CD4-positive, alpha-beta T cell treated with Interleukin-10 for 1 hour (primary cell): ENCODE measurements around the gene MYO1E.
A peak's percentile ranks its signal among the peaks of the same experiment; 100 is the strongest.

Experiments used
- DNase-seq: peaks from one replicate; pipeline ENCODE4 v3.0.0-alpha.2; 2020

The MYO1E gene

DNA sequence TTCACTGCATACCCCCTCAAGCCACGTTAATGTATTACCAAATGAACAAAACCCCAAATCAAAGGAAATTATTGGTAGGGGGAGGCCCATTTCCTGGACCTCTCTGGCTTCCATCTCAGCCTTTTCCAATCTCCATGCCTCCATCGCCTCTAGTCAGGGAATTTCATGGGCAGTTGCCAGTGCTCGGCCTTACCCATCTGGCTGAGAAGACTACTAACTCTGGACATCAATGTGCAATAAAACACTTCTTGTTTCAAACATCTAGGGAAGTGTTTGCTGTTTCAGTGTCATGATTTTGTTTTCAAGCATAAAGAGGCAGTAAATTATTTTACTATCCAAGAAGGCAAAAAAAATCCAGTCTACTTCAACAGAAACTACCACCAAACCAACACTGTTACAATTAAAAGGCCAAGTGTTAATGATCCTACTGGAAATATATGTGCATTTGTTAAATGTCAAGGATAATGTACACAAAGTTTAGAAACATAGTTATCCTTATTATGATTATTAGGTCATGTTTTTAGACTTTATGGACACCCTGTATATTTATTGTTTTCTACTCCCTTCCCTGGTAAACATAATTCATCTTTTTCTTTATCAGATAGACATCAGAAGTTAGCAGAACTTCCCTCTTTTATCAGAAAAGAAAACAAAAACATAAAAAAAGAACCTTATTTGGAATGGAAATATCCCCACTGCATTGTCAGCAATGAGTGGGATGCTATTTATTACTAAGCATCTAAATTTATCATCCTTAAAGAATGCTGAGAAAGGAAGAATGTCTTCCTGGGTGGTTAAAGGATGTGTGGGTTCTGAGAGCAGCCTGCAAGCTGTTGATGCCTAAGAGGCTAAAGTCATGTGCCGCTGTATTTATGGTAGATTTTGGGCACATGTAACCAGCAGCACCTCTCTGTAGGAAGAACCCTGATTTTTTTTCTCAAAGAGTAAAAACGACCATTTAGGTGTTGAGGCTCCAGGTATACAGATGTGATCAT is 150.9 kb downstream of the MYO1E start:
- no peak for DNase-seq

DNA sequence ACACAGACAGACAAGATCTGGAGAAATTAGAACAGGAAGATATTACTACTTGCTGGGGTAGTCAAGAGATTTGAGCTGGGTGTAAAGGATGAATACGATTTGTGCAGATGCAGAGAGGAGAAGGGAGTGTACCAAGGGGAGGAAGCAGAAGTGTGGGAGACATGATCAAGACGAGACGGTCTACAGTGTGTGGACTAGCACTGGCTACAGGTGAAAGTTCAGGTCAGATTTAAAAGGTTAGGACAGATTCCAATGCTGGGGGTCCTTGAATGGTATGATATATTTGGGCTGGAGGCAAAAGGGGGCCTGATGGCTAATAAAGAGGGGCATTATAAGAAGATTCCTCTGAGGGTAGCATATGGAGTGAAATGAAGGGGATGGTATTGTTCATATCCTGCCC is 154.0 kb downstream of the MYO1E start:
- DNase-seq, result no peak

DNA sequence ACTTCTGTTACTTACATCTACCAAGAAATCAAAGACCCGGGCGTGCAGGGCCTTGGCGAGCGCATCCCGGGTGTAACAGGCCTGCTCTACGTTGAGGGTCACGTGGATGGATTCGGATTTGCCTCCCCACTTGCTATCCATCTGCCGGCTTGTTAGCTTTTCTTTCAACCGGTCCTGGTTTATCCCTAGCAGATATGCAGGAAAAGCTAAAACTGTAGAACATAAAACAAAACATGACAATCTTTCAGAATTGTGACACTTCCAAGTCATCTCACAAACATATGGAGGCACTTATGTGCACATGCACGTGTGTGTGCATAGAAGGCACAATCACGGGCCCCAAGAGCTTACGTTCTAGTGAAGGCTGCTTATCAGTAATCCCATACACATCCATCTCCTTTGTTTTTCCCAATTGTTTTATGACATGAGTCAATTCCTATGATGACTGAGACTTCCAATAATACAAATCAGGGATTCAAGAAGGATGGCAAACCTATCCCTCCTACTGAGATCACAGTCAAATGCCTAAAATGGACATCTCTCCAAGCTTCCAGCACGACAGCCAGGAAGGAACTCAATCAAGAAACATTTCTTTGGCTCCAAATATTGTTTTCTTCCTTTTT is 154.7 kb downstream of the MYO1E start:
- no peak for DNase-seq

DNA sequence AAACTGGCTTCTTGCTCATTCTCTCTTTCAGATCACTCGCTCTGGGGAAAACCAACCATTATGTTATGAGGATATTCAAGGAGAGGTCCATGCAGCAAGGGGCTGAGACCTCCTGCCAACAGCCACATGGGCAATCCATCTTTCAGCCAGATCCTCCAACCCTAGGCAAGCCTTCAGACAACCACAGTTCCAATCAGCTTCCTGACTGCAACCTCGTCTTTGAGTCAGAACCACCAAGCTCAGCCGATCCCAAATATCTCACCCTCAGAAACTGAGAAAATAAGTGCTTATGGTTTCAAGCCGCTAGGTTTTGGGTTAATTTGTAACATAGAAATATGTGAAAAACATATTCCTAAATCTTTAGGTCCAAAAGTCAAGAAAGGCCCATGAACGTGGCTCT is 155.8 kb downstream of the MYO1E start:
- DNase-seq, result no peak

- DNase-seq, result no peak
Measured at GRCh38 chr15:59210186-59210585, 162.5 kb downstream of the MYO1E start.

DNA sequence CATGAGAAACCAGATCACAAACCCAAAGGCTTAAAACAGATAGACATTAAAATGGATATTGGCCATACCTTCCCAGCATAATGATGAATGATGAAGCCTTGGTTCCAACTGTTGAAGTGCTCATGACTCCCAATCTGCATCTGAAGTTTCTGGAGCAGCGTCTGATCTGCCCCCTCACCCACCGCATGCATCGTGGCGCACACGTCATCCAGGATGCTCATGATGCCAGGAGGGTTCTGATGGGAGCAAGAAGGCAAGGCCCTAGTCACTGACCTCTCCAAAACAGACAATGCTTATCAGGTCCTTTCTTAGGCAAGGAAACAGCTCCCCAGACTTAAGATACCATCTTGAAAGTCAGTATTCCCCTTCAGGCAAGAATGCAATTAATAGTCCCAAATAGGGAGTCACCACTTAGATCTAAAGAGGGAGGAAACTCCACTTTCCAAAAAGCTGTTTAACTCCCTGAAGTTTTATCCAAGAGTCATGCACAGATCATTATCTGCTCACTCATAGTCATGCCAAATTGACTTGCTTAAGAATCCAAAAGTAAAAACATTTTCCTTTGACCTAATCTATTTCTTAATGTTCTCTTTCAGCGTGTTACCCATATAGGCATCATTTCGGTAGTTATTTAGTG is 163.9 kb downstream of the MYO1E start:
- no peak for DNase-seq

- no peak for DNase-seq
Measured at GRCh38 chr15:59206623-59207183, 166.0 kb downstream of the MYO1E start, which contains the start of gene LDHAL6B. Gene LDHAL6B, plus strand, starts transcription at chr15:59206843. Its CDS starts 98 bp downstream, at chr15:59206941.

DNA sequence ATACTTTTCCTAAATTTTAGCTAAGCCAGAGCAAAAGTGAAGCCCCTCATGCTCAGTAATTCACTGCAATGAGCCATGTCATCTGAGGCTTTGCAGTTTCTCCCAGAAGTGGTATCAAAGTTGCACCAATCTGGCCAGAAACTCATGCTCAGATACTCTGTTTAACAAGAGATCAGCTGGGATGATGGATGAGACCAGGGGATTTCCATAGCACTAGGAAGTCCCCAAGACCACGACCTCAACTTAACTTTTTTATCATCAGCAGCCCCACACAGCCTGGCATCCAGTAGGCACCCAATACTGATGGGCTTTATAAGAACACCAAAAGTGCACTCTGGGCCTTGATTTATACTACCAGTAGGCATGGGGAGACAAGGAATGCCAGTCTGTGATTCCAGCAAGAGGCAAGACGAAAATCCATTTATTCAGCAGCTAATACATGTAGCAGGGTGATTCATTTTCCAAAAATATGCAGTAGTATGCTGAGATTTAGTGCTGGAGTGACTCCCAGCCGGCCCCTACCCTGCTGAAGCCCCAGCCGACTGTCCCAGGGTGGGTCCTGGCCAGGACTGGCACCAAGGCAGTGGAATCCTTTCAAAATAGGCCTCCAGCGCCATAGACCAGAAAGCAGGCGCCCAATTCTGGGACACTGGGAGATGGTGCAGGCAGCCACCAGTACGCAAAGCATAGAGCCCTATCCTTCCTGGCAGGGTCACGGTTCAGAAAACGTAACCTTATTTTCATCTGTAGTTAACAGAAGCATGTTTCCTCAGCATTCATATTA is 166.6 kb downstream of the MYO1E start:
- no peak for DNase-seq

GRCh38 chr15:59203657-59204056 is 169.0 kb downstream of the MYO1E start:
- no peak for DNase-seq

- no peak for DNase-seq
Measured at GRCh38 chr15:59203008-59203407, 169.7 kb downstream of the MYO1E start.

DNA sequence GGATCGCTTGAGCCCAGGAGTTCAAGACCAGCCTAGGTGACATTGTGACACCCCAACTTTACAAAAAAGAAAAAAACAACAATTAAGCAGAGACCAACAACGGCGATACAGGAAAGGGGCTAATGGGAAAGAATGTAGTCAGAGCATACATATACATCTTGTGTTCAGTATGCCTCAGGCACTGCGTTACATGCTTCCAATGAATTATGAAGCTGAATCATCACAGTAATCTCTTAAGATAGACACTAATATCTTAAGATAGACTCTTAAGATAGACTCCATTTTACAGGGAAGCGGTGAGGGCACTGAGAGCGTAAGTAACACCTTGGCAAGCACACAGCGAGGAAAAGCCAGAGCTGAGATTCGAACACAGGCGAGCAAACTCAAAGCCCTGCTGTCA is 172.1 kb downstream of the MYO1E start:
- no peak for DNase-seq

GRCh38 chr15:59199626-59200465 is 172.8 kb downstream of the MYO1E start:
- no peak for DNase-seq

GRCh38 chr15:59197454-59197853 is 175.2 kb downstream of the MYO1E start:
- DNase-seq, result no peak

DNA sequence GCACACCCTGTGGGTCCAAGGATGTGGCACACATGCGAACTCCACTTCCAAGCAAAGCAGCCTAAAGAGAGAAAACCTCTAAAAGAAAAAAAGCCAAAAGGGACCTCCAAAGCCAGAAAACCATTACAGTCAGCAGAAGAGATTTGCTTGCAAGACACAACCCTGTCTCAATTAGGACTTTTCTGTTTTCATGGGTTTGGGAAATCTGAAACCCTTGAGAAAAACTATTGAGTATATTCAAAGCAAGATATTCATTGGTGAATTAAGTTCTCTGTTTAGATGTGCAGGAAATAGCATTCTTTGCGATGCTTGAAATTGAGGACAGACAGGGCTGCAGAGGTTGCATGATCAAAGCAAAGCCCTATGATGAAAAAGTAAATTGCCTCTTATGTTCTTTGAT is 176.3 kb downstream of the MYO1E start:
- no peak for DNase-seq

DNA sequence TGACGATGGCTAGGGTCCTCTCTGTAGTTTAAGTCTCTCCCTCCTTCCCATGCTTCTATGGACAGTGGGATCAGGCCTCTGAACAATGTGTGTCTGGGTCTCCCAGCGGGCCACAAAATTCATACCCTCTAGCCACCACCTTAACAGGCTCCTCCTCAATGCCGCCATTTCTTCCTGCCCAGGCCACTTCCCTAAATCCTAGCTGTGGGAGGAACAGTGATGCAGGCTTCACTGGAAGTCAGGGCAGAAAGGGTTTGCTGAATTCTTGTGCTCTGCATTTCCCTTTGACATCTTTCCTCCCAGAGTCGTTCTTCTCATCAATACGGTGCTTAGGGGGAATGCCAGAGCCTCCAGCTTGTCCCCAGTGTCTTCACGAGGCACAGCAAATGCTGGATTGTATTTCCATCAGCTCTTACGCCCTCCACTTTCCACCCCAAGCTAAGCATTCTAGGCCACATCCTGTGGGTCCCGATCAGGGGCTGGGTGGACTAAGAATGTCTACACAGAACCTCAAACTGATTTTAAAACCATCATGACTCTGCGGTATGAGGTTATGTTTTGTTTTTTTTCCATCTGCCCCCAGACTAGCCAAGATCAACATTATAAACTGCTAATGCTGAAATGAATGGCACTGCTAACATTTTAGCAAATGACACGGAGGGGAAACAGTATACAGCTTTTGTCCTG is 177.9 kb downstream of the MYO1E start:
- DNase-seq, result no peak

DNA sequence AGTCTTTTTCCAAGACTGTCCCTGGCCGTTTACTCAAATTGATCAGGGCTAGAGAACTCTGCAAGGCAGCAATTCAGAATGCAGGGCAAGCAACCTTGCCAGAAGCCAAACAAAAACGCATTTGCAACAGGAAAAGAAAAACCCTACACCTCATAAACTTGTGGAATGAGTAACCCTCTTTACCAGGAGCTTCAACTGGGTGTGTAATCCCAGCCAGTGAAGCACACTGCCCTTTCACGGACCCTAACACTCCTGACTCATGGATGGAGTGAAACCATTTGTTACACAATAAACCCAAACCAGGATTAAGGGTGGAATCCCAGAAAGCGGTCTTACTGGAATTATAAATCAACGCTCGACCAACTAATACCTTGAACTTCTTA is 180.8 kb downstream of the MYO1E start:
- no peak for DNase-seq

DNA sequence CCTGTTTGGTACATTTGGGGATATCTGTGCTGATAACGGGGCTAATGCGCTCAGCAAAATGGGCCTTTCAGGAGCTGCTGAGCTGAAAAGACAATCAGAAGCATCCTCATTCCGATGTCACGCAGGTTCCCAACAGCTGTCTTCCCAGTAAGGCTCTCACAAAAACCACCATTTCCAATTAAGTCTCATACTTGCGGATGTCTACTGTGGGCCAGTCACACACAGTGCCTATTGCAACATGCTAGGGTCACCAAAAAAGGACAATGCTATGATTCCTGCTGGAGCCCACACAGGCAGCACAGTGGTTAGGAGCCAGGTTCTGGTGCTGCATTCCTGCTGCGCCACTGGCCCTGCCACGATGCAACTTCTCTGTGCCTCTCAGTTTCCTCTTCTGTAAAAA is 182.4 kb downstream of the MYO1E start:
- no peak for DNase-seq

GRCh38 chr15:59189241-59189640 is 183.4 kb downstream of the MYO1E start:
- DNase-seq, result no peak

GRCh38 chr15:59186501-59186900 is 186.2 kb downstream of the MYO1E start:
- no peak for DNase-seq

DNA sequence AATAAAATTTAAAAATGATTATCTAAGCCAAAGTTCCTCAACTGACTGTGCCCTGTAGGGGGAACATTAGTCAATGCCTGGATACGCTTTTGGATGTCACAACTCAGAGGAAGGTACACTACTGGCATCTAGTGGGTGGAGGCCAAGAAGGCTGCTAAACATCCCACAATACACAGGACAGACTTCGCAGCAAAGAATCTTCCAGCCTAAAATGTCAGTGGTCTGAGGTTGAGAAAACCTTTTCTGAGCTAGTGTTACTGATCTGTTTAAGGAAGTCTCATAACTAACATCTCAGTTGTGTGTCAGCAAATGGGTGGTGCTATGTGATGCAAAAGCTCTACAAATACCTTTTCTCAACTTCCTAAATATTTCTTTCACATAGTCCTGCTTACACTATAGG is 186.9 kb downstream of the MYO1E start:
- DNase-seq, result peak; percentile 8
